GM10248 (cell line): Measurements from ENCODE around the gene TIPRL.
A peak's percentile ranks its signal among the peaks of the same experiment; 100 is the strongest.

ENCODE experiments used
- CTCF ChIA-PET: fragments of 300-600 bp; sonication (Branson Sonifier 250); formaldehyde crosslinking; extraction: SDS; loops from one replicate; lab custom pipeline; 2021; ENCODE audit warnings: antibody characterized with exemption; lab: Yijun Ruan, JAX
- POLR2A ChIA-PET: fragments of 350-650 bp; sonication (Branson Sonifier 250); formaldehyde crosslinking; extraction: SDS; loops from one replicate; lab custom pipeline; 2020; ENCODE audit warnings: antibody characterized with exemption; lab: Yijun Ruan, JAX
- DNase-seq: peaks from one replicate; pipeline ENCODE4 v3.0.0; 2012; ENCODE audit errors: extremely low spot score
- TF ChIP-seq, protein P1 (sequence below): IDR thresholded peaks from 2 replicates; pipeline ENCODE4 v1.5.1; 2012; ENCODE audit warnings: mild to moderate bottlenecking, low read depth; ENCODE audit errors: extremely low read depth, missing control alignments, control extremely low read depth

TIPRL gene

DNA sequence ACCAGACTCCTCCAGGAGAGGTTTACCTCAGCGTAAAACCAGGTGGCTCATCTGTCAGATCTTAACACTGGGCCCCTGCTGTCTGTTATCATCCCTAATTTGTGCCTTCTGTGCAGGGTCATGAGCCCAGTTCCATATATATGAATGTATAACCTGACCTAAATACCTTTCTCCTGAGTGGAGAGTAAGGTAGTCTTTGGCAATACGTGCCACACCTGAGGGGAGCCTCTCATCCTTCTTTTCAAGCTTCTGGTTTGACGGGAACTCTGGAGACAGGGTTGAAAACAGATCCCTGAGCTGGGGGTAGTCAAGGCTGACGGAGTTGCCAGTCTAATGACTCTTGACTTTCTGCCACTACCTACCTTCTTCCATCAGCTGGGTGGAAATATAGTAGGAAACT is 51.1 kb downstream of the TIPRL start:
- CTCF ChIA-PET: interaction anchor here (0.9 to 1.8 kb wide), 2 partner anchors 12 to 39 kb away, joined by 4 to 5 read pairs; no protein-coding TSS in a partner anchor
- POLR2A ChIA-PET: no interaction called here
- TF ChIP-seq, protein P1, sequence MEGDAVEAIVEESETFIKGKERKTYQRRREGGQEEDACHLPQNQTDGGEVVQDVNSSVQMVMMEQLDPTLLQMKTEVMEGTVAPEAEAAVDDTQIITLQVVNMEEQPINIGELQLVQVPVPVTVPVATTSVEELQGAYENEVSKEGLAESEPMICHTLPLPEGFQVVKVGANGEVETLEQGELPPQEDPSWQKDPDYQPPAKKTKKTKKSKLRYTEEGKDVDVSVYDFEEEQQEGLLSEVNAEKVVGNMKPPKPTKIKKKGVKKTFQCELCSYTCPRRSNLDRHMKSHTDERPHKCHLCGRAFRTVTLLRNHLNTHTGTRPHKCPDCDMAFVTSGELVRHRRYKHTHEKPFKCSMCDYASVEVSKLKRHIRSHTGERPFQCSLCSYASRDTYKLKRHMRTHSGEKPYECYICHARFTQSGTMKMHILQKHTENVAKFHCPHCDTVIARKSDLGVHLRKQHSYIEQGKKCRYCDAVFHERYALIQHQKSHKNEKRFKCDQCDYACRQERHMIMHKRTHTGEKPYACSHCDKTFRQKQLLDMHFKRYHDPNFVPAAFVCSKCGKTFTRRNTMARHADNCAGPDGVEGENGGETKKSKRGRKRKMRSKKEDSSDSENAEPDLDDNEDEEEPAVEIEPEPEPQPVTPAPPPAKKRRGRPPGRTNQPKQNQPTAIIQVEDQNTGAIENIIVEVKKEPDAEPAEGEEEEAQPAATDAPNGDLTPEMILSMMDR: no peak
- no peak for DNase-seq

DNA sequence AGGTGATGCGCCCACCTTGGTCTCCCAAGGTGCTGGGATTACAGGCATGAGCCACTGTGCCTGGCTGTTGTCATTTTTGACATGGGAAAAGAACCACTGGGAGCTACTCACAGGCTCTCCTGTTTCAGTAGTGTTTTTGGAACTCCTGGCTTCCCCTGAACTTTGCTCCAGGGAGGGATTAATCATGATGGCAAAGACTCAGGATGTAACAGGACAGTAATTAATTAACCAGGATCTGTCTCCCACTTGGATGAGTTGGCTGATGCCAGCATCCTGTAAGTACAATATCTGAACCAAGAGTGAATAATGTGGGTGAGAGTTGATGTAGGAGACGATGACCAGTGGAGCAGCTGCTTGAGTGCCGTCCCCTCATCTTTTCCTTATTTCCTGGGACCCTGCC is 51.9 kb downstream of the TIPRL start:
- TF ChIP-seq, protein P1: no peak
- CTCF ChIA-PET: interaction anchor here (0.9 kb wide), 1 partner anchor 13 kb away, joined by 4 read pairs; no protein-coding TSS in a partner anchor
- POLR2A ChIA-PET: interaction anchor here (0.6 kb wide), 1 partner anchor 304 kb away, joined by 3 read pairs; no protein-coding TSS in a partner anchor
- no peak for DNase-seq

DNA sequence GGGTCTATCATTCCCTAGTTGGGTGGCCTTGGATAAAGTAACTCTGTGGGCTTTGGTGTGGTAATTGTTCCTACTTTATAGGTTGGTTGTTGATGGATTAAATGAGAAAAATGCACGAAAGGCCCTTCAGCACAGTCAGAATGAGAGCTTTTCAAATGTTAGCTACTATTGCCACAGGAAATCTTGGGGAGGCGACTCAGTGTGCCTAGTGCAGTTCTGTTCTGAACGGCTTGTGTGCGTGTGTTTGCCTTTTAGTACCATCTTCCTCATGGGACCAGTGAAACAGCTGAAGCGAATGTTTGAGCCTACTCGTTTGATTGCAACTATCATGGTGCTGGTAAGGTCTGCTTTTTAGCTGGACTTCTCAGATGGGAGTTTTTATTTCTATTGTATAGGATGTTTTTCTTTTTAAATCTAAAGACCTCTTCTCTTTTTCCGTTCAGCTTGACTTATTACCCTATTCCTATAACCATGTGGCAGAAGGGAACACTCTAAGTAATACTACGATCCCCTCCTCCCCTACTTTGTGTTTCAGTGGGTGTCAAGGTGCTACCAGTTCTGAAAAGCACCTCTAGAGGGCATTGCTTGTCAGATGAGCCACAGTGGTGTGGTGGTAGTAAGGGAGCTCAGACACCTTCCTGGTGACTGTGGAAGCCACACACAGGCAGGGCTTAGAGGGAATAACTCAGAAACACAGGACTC is 56.2 kb downstream of the TIPRL start:
- ChIA-PET CTCF (interaction anchor here (0.7 to 3.7 kb wide), 30 partner anchors 9 to 520 kb away, joined by 3 to 39 read pairs (median 4); partner anchors contain the start of gene SFT2D2), POLR2A (interaction anchor here (0.5 to 2.0 kb wide), 5 partner anchors 9 to 519 kb away, joined by 3 to 4 read pairs (median 3); partner anchors contain the start of gene SFT2D2)
- peak; percentile 52 for DNase-seq
- TF ChIP-seq, protein P1: peak; percentile 59

DNA sequence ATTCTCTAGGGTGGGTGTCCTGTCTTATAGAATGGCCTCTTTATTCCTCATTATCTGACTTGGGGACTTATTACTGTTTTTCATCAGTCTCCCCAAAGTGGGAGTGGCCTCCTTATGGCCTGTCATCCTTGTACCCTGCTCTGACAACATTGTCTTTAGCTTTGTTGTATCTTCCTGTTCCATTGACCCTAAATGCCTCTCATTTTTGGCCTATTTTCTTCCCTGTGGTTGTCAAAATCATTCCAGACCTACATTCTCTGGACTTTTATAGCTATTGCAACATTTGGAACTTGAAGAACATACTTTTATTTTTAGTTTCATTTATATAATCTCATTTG is 56.8 kb downstream of the TIPRL start:
- DNase-seq: no peak
- ChIA-PET POLR2A (interaction anchor here (0.5 to 1.4 kb wide), 3 partner anchors 8 to 519 kb away, joined by 3 read pairs; no protein-coding TSS in a partner anchor), CTCF (interaction anchor here (0.9 to 3.7 kb wide), 25 partner anchors 8 to 520 kb away, joined by 3 to 39 read pairs (median 6); partner anchors contain the start of gene SFT2D2)
- TF ChIP-seq, protein P1: no peak

DNA sequence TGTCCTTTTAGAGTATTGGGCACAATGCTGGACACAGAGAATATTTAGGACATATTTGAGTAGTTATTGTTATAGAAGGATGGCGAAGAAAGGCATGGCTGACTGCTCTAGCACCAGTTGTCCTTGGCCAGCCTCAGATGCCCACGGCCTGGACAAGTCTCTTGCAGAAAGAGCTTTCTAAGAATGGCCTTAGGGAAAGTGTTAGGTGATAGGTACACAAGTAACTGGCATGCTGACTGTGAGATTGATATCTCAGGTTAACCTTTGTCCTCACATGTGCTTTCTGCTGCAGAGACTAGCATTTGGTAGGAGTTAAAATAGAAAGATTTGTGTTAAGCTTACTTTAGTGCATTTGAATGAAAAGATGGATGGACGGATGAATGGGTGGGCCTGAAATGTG is 57.2 kb downstream of the TIPRL start:
- CTCF ChIA-PET: interaction anchor here (0.9 to 3.7 kb wide), 24 partner anchors 8 to 521 kb away, joined by 3 to 39 read pairs (median 6); partner anchors contain the start of gene SFT2D2
- TF ChIP-seq, protein P1: no peak
- POLR2A ChIA-PET: interaction anchor here (0.5 to 1.4 kb wide), 3 partner anchors 9 to 520 kb away, joined by 3 read pairs; no protein-coding TSS in a partner anchor
- DNase-seq: no peak

DNA sequence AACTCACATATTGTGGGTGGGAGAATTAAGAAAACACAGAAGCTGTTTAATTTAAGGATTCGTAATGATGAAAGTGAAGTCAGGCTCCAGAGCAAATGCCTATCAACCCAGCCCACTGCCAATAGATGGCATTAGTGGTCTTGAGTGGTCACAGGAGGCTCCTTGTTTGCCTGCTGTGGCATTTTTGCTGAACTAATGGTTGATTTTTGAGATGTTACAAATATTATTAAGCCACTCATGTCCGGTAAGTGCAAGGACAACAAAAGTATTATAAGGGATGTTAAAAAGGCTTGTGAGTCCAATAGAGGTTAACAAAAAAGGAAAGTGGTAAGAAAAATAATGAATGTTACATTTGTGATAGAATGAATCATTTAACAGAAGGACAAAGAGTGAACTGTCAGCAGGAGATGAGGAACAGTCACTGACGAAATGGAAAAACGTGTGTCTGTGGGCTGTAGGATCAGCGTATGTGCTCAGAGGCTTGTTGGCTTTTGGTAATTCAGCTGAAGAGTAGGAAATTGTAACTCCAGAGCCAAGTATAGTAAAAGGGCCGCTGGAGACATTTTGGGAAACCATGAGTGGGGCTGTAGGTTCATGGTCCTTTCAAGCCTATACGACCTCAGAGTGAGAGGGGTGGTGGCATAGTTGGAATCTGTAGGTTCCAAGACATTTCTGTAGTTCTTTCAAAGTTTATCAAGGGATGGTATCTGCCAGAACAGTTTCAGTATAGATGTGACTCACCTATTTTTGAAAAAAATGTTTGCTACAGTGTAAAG is 58.3 kb downstream of the TIPRL start:
- ChIA-PET POLR2A (interaction anchor here (1.4 kb wide), 1 partner anchor 10 kb away, joined by 3 read pairs; no protein-coding TSS in a partner anchor), CTCF (no interaction called here)
- TF ChIP-seq, protein P1: no peak
- no peak for DNase-seq
